SU-DHL-6 (cell line): ENCODE data around the gene ABCC3.

Source experiments
- CTCF ChIP-seq: fragments of 200-600 bp; sonication (generic); IDR thresholded peaks from one replicate; pipeline ENCODE4 v1.5.1; 2017; ENCODE audit warnings: antibody characterized with exemption, mild to moderate bottlenecking, low read length, moderate library complexity; ENCODE audit not compliant: insufficient read depth, poor library complexity, severe bottlenecking
- EZH2phosphoT487 ChIP-seq: fragments of 200-600 bp; sonication (generic), shearing (Covaris generic); conservative IDR thresholded peaks from 2 replicates; pipeline ENCODE4 v1.6.1; 2018; ENCODE audit warnings: mild to moderate bottlenecking, antibody characterized with exemption, low read length, moderate library complexity, mixed read lengths

- TF ChIP-seq CTCF, result no peak
- no peak for TF ChIP-seq EZH2phosphoT487
These were observed 44.4 kb downstream of the ABCC3 start for GRCh38 chr17:50679008-50679544.
